CD4-positive, alpha-beta T cell (primary cell): ENCODE measurements around the gene PMM2. TPM values are rescaled to one million over a fixed set of nuclear protein-coding genes. Genes with fewer than 3 reads are reported as not detected.

Experiments
- ATAC-seq: fragments of 200-7000 bp; cut with Tn5 transposase; one replicate; pipeline ENCODE4 v1.10.0; 2022; ENCODE audit warnings: mild to moderate bottlenecking; ENCODE audit not compliant: poor library complexity
- CTCF ChIA-PET: fragments of 350-600 bp; sonication (Branson Sonifier 250); formaldehyde crosslinking; loops from one replicate; lab custom pipeline; 2021; ENCODE audit warnings: antibody characterized with exemption, inconsistent platforms; lab: Charles Lee
- POLR2A ChIA-PET: fragments of 350-600 bp; sonication (Branson Sonifier 250); formaldehyde crosslinking; loops from one replicate; lab custom pipeline; 2021; ENCODE audit warnings: antibody characterized with exemption, inconsistent platforms; lab: Charles Lee
- DNase-seq, 14 experiments: peaks; one replicate each; pipeline ENCODE4 v3.0.0-alpha.2; 2013 to 2020; ENCODE audit warnings: mixed read lengths in 2 of 14
- H3K27ac ChIP-seq, 2 donors: one replicate each; pipeline versions ENCODE4 v1.5.1 to v1.7.0; 2013; ENCODE audit warnings: low read length in 2 of 2, low read depth in 1 of 2, mild to moderate bottlenecking in 1 of 2
- H3K27me3 ChIP-seq, 2 experiments: 1 replicate in 1 of 2; 2 replicates in 1 of 2; pipeline versions ENCODE4 v1.6.1 to v1.7.0; 2013; ENCODE audit warnings: low read length in 2 of 2, control low read depth in 1 of 2, mild to moderate bottlenecking in 1 of 2, moderate library complexity in 1 of 2; ENCODE audit not compliant: insufficient read depth in 2 of 2, control insufficient read depth in 1 of 2
- H3K36me3 ChIP-seq: one replicate; pipeline ENCODE4 v1.6.1; 2013; ENCODE audit warnings: low read length, control low read depth; ENCODE audit not compliant: insufficient read depth
- H3K4me1 ChIP-seq: one replicate; pipeline ENCODE4 v1.6.1; 2013; ENCODE audit warnings: low read length, control low read depth; ENCODE audit not compliant: insufficient read depth
- H3K4me3 ChIP-seq: one replicate; pipeline ENCODE4 v1.5.1; 2013; ENCODE audit warnings: mild to moderate bottlenecking, low read length, moderate library complexity
- H3K9me3 ChIP-seq, 2 experiments: 1 replicate in 1 of 2; 2 replicates in 1 of 2; pipeline versions ENCODE4 v1.6.1 to v1.7.0; 2013; ENCODE audit warnings: low read length in 2 of 2, mild to moderate bottlenecking in 2 of 2, control low read depth in 1 of 2, moderate library complexity in 1 of 2; ENCODE audit not compliant: control insufficient read depth in 1 of 2, insufficient read depth in 1 of 2
- H3K27ac Mint-ChIP-seq: one replicate; pipeline ENCODE4 v1.8.0; 2020; ENCODE audit warnings: mixed read lengths
- H3K27me3 Mint-ChIP-seq: one replicate; pipeline ENCODE4 v1.8.0; 2021; ENCODE audit warnings: mixed read lengths
- H3K36me3 Mint-ChIP-seq: one replicate; pipeline ENCODE4 v1.8.0; 2021; ENCODE audit warnings: low read depth, mixed read lengths
- H3K4me1 Mint-ChIP-seq: one replicate; pipeline ENCODE4 v1.8.0; 2021; ENCODE audit warnings: low read depth, mixed read lengths
- H3K4me3 Mint-ChIP-seq: one replicate; pipeline ENCODE4 v1.8.0; 2020; ENCODE audit warnings: mild to moderate bottlenecking, mixed read lengths
- H3K9me3 Mint-ChIP-seq: one replicate; pipeline ENCODE4 v1.8.0; 2020; ENCODE audit warnings: mixed read lengths
- intact Hi-C, 2 experiments: fragments of 100-400 bp; cut with DNase I in 1 of 2; cut with micrococcal nuclease in 1 of 2; formaldehyde crosslinking; loops; one replicate each; pipeline versions ENCODE4 v1.15.1 to v1.9.0; 2023 to 2025; cut with DNase I, micrococcal nuclease
- total RNA-seq, 174 experiments: library from RNA in 2 of 174; stranded (reverse) in 2 of 174; gene quantifications; one replicate each; pipeline ENCODE4 v1.2.3 and lab custom pipeline; 2021 to 2026
- TF ChIP-seq, protein P1 (sequence below): fragments of 200-600 bp; IDR thresholded peaks from one replicate; pipeline ENCODE4 v1.8.0; 2022; ENCODE audit warnings: antibody characterized with exemption, mild to moderate bottlenecking

PMM2 gene
- total RNA-seq, 2 experiments from 2014 or later, result 24.2 to 27.0 TPM

DNA sequence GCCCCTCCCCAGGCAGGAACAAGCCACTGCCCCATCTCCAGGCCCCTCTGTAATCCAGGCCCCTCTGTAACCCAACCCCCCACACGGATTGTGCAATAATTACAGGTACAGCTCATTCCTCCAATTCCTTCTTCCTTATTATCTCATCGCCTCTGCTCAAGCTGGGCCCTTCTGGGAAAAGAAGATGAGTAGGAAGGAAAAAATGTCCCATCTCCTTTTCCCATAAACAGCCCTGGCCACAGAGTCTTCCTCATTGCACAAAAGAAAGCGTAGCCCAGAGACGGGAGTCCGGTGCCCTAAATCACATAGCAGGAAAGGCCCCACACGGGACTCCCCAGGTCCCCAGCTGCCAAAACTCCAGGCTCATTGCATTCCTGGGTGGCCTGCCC, 80.9 kb downstream of the PMM2 start:
- intact Hi-C loops, result no loop called here
- TF ChIP-seq, protein P1, sequence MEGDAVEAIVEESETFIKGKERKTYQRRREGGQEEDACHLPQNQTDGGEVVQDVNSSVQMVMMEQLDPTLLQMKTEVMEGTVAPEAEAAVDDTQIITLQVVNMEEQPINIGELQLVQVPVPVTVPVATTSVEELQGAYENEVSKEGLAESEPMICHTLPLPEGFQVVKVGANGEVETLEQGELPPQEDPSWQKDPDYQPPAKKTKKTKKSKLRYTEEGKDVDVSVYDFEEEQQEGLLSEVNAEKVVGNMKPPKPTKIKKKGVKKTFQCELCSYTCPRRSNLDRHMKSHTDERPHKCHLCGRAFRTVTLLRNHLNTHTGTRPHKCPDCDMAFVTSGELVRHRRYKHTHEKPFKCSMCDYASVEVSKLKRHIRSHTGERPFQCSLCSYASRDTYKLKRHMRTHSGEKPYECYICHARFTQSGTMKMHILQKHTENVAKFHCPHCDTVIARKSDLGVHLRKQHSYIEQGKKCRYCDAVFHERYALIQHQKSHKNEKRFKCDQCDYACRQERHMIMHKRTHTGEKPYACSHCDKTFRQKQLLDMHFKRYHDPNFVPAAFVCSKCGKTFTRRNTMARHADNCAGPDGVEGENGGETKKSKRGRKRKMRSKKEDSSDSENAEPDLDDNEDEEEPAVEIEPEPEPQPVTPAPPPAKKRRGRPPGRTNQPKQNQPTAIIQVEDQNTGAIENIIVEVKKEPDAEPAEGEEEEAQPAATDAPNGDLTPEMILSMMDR, result no peak
- Mint-ChIP-seq H3K27me3 (no peaks in the 10 kb centered on the region), H3K36me3 (no peaks in the 10 kb centered on the region), H3K4me1 (peaks cover 10% of the 10 kb centered on the region), H3K27ac (no peak overlapping the region), H3K4me3 (no peak overlapping the region), H3K9me3 (no peaks in the 10 kb centered on the region)
- Histone ChIP-seq H3K4me1 (peaks cover 19% of the 10 kb centered on the region), H3K36me3 (no peaks in the 10 kb centered on the region), H3K4me3 (no peak overlapping the region), H3K27me3 (peaks cover 0 to 2% of the 10 kb centered on the region in 2 experiments), H3K27ac (no peak overlapping the region), H3K9me3 (no peaks in the 10 kb centered on the region)
- DNase-seq (no peak), ATAC-seq (no peak)
- POLR2A ChIA-PET, result interaction anchor here (0.7 kb wide), 1 partner anchor 10 kb away, joined by 4 read pairs; the partner anchor contains the start of gene CARHSP1
- CTCF ChIA-PET, result interaction anchor here (1.0 to 3.6 kb wide), 4 partner anchors 13 to 130 kb away, joined by 3 to 17 read pairs (median 14); no protein-coding TSS in a partner anchor

DNA sequence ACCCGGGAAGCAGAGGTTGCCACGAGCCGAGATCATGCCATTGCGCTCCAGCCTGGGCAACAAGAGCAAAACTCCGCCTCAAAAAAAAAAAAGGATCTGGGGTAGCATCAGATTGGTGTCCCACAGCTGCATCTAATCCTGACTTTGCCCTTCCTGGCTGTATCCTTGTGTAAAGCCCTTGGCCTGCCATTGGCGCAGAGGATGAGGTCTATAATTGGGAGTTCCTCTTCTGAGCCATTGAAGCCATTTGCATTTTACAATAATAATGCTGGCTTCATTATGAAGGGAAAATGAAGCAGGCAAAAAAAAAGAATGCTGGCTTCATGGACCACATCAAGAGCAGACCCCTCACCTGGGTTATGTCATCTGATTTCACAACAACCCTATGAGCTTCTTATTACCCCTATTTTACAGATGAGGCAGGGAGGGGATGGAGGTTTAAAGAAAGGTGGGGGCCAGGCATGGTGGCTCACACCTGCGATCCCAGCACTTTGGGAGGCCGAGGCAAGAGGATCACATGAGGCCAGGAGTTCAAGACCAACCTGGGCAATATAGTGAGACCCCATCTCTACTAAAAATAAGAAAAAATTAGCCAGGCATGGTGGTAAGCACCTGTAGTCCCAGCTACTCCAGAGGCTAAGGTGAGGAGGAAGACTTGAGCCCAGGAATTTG, 83.3 kb downstream of the PMM2 start:
- Histone ChIP-seq H3K27me3 (peaks cover 0 to 2% of the 10 kb centered on the region in 2 experiments), H3K36me3 (no peaks in the 10 kb centered on the region), H3K4me3 (no peak overlapping the region), H3K4me1 (peaks cover 21% of the 10 kb centered on the region), H3K9me3 (peaks cover 0 to 5% of the 10 kb centered on the region in 2 experiments), H3K27ac (no peak overlapping the region)
- Mint-ChIP-seq H3K4me1 (peaks cover 12% of the 10 kb centered on the region), H3K27me3 (peaks cover 9% of the 10 kb centered on the region), H3K4me3 (no peak overlapping the region), H3K36me3 (no peaks in the 10 kb centered on the region), H3K9me3 (no peaks in the 10 kb centered on the region), H3K27ac (no peak overlapping the region)
- ChIA-PET CTCF (interaction anchor here (0.5 to 3.6 kb wide), 18 partner anchors 8 to 314 kb away, joined by 3 to 24 read pairs (median 4); partner anchors contain the start of genes CARHSP1, PMM2 and TMEM186), POLR2A (interaction anchor here (1.0 to 1.6 kb wide), 4 partner anchors 12 to 65 kb away, joined by 3 to 8 read pairs (median 4); partner anchors contain the start of gene CARHSP1)
- no peak for DNase-seq
- TF ChIP-seq, protein P1, result no peak
- no peak for ATAC-seq
- intact Hi-C loops, result loop anchor here (1.0 to 5.0 kb wide), 3 partner anchors 64 to 314 kb away; no protein-coding TSS in a partner anchor

DNA sequence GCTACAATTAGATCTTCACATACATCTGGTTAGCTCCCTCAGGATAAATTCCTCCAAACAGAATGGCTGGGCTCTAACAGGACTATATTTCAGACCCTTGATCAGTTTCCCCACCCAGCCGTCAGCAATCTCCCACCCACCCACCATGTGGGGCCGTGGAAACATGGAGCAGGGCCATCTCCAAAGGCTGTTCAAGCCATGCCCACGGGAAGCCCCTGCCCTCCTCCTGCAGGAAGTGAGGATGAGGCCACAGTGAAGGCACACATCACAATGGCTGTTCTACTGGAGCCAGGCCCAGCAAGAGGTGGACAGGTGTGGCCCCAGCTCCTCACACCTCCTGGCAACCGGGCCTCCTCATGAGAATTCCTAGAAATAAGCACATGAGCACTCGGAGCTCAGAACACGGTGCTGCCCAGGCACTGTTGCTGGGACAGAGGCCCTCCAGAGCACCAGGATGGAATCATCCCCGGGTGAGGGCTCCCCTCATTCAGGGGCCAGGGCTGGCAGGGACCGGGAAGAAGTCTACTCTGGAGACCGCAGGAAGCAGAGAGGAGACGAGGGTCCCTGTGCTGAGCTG, 84.5 kb downstream of the PMM2 start, which contains the start of gene LITAFD:
Gene LITAFD, plus strand, starts transcription at position 311 of the 577 bp plus-strand sequence. CDS start 2,005 bp downstream, outside the sequence.
- Mint-ChIP-seq H3K4me1 (peaks cover 13% of the 10 kb centered on the region), H3K27me3 (peaks cover 9% of the 10 kb centered on the region), H3K9me3 (no peaks in the 10 kb centered on the region), H3K27ac (no peak within 1 kb of the TSS), H3K4me3 (no peak within 1 kb of the TSS), H3K36me3 (peaks cover 2% of the 10 kb centered on the region)
- TF ChIP-seq, protein P1, result no peak
- POLR2A ChIA-PET, result interaction anchor here (1.6 kb wide), 1 partner anchor 14 kb away, joined by 5 read pairs; the partner anchor contains the start of gene CARHSP1
- no peak for ATAC-seq
- no peak within 1 kb of the TSS for H3K4me3 ChIP-seq
- peaks cover 0 to 5% of the 10 kb centered on the region in 2 experiments for H3K9me3 ChIP-seq
- H3K27ac ChIP-seq, result no peak within 1 kb of the TSS
- H3K36me3 ChIP-seq, result no peaks in the 10 kb centered on the region
- peaks cover 0 to 2% of the 10 kb centered on the region in 2 experiments for H3K27me3 ChIP-seq
- CTCF ChIA-PET, result interaction anchor here (1.7 to 3.6 kb wide), 2 partner anchors 11 to 54 kb away, joined by 3 to 17 read pairs; no protein-coding TSS in a partner anchor
- intact Hi-C loops, result loop anchor here in 1 of 2 experiments (5.0 kb wide), 1 partner anchor 65 kb away; no protein-coding TSS in a partner anchor
- H3K4me1 ChIP-seq, result peaks cover 27% of the 10 kb centered on the region
- DNase-seq, result no peak
